IPS-15b (cell line): ENCODE data around the gene CPVL.
"Not testable (repeated sequence)": the region's sequence is repeated elsewhere in the genome, so short reads cannot be mapped to it uniquely, and the experiment has no call there.

Source experiments
- H3K27me3 ChIP-seq: one replicate; pipeline ENCODE4 v1.6.1; 2013; ENCODE audit warnings: low read length; ENCODE audit not compliant: control insufficient read depth, insufficient read depth
- H3K36me3 ChIP-seq: one replicate; pipeline ENCODE4 v1.6.1; 2013; ENCODE audit warnings: low read length; ENCODE audit not compliant: control insufficient read depth, insufficient read depth
- H3K4me1 ChIP-seq: one replicate; pipeline ENCODE4 v1.6.1; 2013; ENCODE audit warnings: mild to moderate bottlenecking, low read length; ENCODE audit not compliant: control insufficient read depth, insufficient read depth
- H3K4me3 ChIP-seq: one replicate; pipeline ENCODE4 v1.5.1; 2013; ENCODE audit warnings: low read depth, low read length
- H3K9ac ChIP-seq: one replicate; pipeline ENCODE4 v1.6.1; 2013; ENCODE audit warnings: low read depth, mild to moderate bottlenecking, low read length
- H3K9me3 ChIP-seq: one replicate; pipeline ENCODE4 v1.6.1; 2013; ENCODE audit warnings: mild to moderate bottlenecking, low read length; ENCODE audit not compliant: control insufficient read depth, insufficient read depth

The CPVL gene

GRCh38 chr7:29099896-29100847, 46.2 kb downstream of the CPVL start:
- Histone ChIP-seq H3K4me3 (no peak overlapping the region), H3K4me1 (no peaks in the 10 kb centered on the region), H3K9me3 (no peaks in the 10 kb centered on the region), H3K27me3 (no peaks in the 10 kb centered on the region), H3K36me3 (no peaks in the 10 kb centered on the region), H3K9ac (no peak overlapping the region)

- Histone ChIP-seq H3K27me3 (no peaks in the 10 kb centered on the region), H3K4me3 (no peak overlapping the region), H3K36me3 (no peaks in the 10 kb centered on the region), H3K9me3 (no peaks in the 10 kb centered on the region), H3K4me1 (no peaks in the 10 kb centered on the region), H3K9ac (no peak overlapping the region)
These were observed 49.9 kb downstream of the CPVL start for GRCh38 chr7:29096446-29096730.

- Histone ChIP-seq H3K9ac (no peak overlapping the region), H3K4me1 (no peaks in the 10 kb centered on the region), H3K4me3 (no peak overlapping the region), H3K27me3 (no peaks in the 10 kb centered on the region), H3K36me3 (no peaks in the 10 kb centered on the region), H3K9me3 (no peaks in the 10 kb centered on the region)
These were observed 50.5 kb downstream of the CPVL start for GRCh38 chr7:29095631-29096445.

GRCh38 chr7:29093091-29093490, 53.2 kb downstream of the CPVL start:
- not testable (repeated sequence) for H3K9ac ChIP-seq, H3K4me1 ChIP-seq, H3K27me3 ChIP-seq, H3K36me3 ChIP-seq, H3K4me3 ChIP-seq, H3K9me3 ChIP-seq

GRCh38 chr7:29091715-29092114, 54.6 kb downstream of the CPVL start:
- H3K9me3 ChIP-seq, result no peaks in the 10 kb centered on the region
- H3K27me3 ChIP-seq, result no peaks in the 10 kb centered on the region
- no peak overlapping the region for H3K4me3 ChIP-seq
- H3K9ac ChIP-seq, result no peak overlapping the region
- H3K4me1 ChIP-seq, result no peaks in the 10 kb centered on the region
- no peaks in the 10 kb centered on the region for H3K36me3 ChIP-seq

DNA sequence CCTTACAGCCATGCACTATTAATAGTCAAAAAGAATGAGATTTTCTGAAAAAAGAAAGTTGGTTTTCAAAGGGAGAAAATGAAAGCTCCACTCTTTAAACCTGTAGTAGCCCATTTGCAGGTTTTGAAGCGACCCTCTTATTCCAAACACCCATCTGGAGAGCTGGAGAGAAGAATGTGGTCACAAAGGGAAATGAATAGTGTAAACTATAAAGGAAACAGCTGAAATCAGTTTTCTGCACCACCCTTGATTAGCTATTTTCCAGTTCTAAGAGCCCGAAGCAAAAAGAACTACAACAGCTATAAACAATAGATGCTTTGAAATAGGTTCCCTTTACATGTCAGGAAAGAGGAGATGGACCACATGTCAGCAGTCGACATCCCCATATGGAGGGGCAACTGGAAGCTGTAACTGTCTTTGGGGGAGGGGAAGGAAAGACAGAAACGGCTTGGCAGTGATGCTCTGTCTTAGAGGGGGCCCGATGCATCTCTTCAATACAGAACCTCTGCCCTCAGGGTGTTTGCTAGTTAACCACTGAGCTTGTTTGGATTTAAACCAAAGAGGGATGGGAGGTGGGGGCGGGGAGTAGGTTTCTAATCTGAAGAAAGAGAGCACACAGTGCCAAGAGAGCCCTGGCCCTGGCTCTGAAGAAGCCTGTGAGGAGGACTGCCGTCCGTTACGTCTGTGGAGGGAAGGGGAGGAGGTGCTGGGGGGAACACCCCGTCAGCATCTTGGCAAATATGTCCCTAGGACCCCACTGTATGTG, 55.3 kb downstream of the CPVL start:
- H3K27me3 ChIP-seq, result no peaks in the 10 kb centered on the region
- no peaks in the 10 kb centered on the region for H3K36me3 ChIP-seq
- H3K9me3 ChIP-seq, result no peaks in the 10 kb centered on the region
- no peaks in the 10 kb centered on the region for H3K4me1 ChIP-seq
- H3K4me3 ChIP-seq, result no peak overlapping the region
- H3K9ac ChIP-seq, result no peak overlapping the region

- H3K36me3 ChIP-seq, result no peaks in the 10 kb centered on the region
- no peak overlapping the region for H3K4me3 ChIP-seq
- no peaks in the 10 kb centered on the region for H3K9me3 ChIP-seq
- H3K27me3 ChIP-seq, result no peaks in the 10 kb centered on the region
- no peak overlapping the region for H3K9ac ChIP-seq
- no peaks in the 10 kb centered on the region for H3K4me1 ChIP-seq
These were observed 56.1 kb downstream of the CPVL start for GRCh38 chr7:29090151-29090805.

GRCh38 chr7:29087840-29088170, 58.5 kb downstream of the CPVL start:
- no peaks in the 10 kb centered on the region for H3K4me1 ChIP-seq
- H3K36me3 ChIP-seq, result no peaks in the 10 kb centered on the region
- H3K4me3 ChIP-seq, result no peak overlapping the region
- no peaks in the 10 kb centered on the region for H3K9me3 ChIP-seq
- no peak overlapping the region for H3K9ac ChIP-seq
- no peaks in the 10 kb centered on the region for H3K27me3 ChIP-seq

DNA sequence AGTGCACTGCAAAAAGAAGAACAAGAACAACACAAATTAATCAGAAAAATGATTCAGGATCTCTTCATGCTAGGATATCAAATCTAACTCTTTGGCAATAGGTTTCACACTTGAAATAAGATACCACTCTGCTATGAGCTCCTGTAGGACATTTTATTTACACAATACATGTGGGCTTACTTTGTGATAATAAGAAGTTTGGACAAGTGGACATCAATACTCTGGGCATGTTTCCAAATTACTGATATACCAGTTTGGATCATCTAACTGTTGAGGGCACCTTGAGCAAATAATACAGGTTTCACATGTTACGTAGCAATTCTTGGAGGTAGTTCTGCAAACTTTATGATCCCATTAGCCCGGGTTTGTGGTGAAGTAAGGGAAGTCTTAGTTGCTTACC, 59.8 kb downstream of the CPVL start:
- Histone ChIP-seq H3K9ac (no peak overlapping the region), H3K4me3 (no peak overlapping the region), H3K27me3 (no peaks in the 10 kb centered on the region), H3K4me1 (no peaks in the 10 kb centered on the region), H3K36me3 (no peaks in the 10 kb centered on the region), H3K9me3 (no peaks in the 10 kb centered on the region)

DNA sequence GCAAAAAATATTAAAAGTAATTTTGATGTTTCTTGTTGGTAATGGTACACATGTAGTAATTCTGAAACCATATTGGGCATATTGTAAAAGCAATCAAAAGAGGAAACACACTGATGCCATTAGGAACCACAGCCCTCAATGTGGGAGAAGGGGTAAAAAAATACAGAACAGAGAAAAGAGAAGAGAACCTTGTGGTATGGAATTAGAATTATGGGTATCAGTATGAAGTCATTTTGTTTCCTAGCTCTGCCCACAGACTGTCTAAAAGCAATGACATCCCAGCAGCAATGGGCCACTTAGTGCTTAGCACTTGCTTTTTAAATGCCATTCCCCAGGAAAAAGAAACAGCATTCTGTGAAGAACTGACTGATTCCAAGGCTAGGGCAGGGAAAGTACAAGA, 61.5 kb downstream of the CPVL start:
- no peaks in the 10 kb centered on the region for H3K27me3 ChIP-seq
- H3K9me3 ChIP-seq, result no peaks in the 10 kb centered on the region
- no peak overlapping the region for H3K9ac ChIP-seq
- no peaks in the 10 kb centered on the region for H3K36me3 ChIP-seq
- H3K4me1 ChIP-seq, result no peaks in the 10 kb centered on the region
- no peak overlapping the region for H3K4me3 ChIP-seq

DNA sequence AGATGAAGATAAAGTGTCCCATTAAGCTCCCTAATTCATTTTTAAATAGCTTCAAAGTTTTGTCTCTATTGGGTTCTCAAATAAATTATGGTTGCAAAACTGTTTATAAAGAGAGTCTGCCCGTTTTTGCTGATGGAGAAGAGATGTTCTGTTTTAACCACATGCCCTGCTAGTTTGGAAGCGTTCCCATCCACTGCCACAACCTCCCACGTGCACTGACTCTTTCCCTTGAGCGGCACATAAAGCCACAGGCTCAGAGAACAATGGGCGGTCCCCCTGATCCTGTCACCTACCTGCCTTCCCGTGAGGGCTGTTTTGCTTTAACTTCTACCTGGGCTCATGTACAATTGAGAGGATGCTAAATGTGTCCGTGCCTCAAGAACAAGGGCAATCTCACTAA, 65.5 kb downstream of the CPVL start:
- Histone ChIP-seq H3K4me3 (no peak overlapping the region), H3K36me3 (no peaks in the 10 kb centered on the region), H3K4me1 (no peaks in the 10 kb centered on the region), H3K9ac (no peak overlapping the region), H3K9me3 (no peaks in the 10 kb centered on the region), H3K27me3 (no peaks in the 10 kb centered on the region)
